IgD-negative memory B cell (primary cell): ENCODE measurements around the gene SRSF1. TPM values are rescaled to one million over a fixed set of nuclear protein-coding genes. Genes with fewer than 3 reads are reported as not detected.
"Not testable (repeated sequence)": the region's sequence is repeated elsewhere in the genome, so short reads cannot be mapped to it uniquely, and the experiment has no call there.

Experiments used
- H3K27ac Mint-ChIP-seq, 3 donors: one replicate each; pipeline ENCODE4 v1.8.0; 2020 to 2022; ENCODE audit warnings: mild to moderate bottlenecking in 3 of 3, mixed read lengths in 3 of 3, moderate library complexity in 1 of 3
- H3K27me3 Mint-ChIP-seq: one replicate; pipeline ENCODE4 v1.8.0; 2021; ENCODE audit warnings: mixed read lengths
- H3K36me3 Mint-ChIP-seq: one replicate; pipeline ENCODE4 v1.8.0; 2020; ENCODE audit warnings: mild to moderate bottlenecking, mixed read lengths
- H3K4me1 Mint-ChIP-seq, 3 donors: one replicate each; pipeline ENCODE4 v1.8.0; 2020 to 2022; ENCODE audit warnings: mixed read lengths in 3 of 3, mild to moderate bottlenecking in 1 of 3
- H3K4me3 Mint-ChIP-seq, 4 donors: one replicate each; pipeline ENCODE4 v1.8.0; 2020 to 2022; ENCODE audit warnings: mild to moderate bottlenecking in 4 of 4, mixed read lengths in 4 of 4, moderate library complexity in 3 of 4
- H3K9me3 Mint-ChIP-seq, 3 donors: one replicate each; pipeline ENCODE4 v1.8.0; 2020 to 2021; ENCODE audit warnings: mixed read lengths in 3 of 3, mild to moderate bottlenecking in 1 of 3
- polyA plus RNA-seq: library from polyadenylated mRNA; unstranded; fragments of 300-500 nt; fragmentation: Illumina TruSeq; gene quantifications from one replicate; pipeline ENCODE4 v1.2.3, GENCODE V29; 2021

The SRSF1 gene
- polyA plus RNA-seq, 1 donor from 2014 or later, result 57.3 TPM

- Mint-ChIP-seq H3K9me3 (no peaks in the 10 kb centered on the region), H3K27ac (peak within 1 kb of the TSS; percentile 88 to 96 (median 91)), H3K4me3 (peak within 1 kb of the TSS; percentile 89 to 97 (median 93)), H3K4me1 (peaks cover 31 to 47% (median 34%) of the 10 kb centered on the region in 3 donors), H3K27me3 (no peaks in the 10 kb centered on the region), H3K36me3 (peaks cover 2% of the 10 kb centered on the region)
Observed at GRCh38 chr17:57987581-57988300, 19.3 kb downstream of the SRSF1 start, which contains the start of gene VEZF1. Gene VEZF1, minus strand, starts transcription at chr17:57988254. Its CDS starts 143 bp downstream, at chr17:57988111.

GRCh38 chr17:57986841-57987580, 20.0 kb downstream of the SRSF1 start:
- peak overlapping the region; percentile 84 to 91 (median 86) for H3K27ac Mint-ChIP-seq

GRCh38 chr17:57985675-57985974, 21.4 kb downstream of the SRSF1 start:
- H3K4me3 Mint-ChIP-seq, result peak overlapping the region in 2 of 4 donors; percentile 22 to 91
- peaks cover 2% of the 10 kb centered on the region for H3K36me3 Mint-ChIP-seq
- peaks cover 32 to 52% (median 41%) of the 10 kb centered on the region in 3 donors for H3K4me1 Mint-ChIP-seq
- H3K27ac Mint-ChIP-seq, result peak overlapping the region in 1 of 3 donors; percentile 65
- H3K9me3 Mint-ChIP-seq, result no peaks in the 10 kb centered on the region
- no peaks in the 10 kb centered on the region for H3K27me3 Mint-ChIP-seq

More at GRCh38 chr17:57986841-57987580, 20.0 kb downstream of the SRSF1 start:
- no peaks in the 10 kb centered on the region for H3K27me3 Mint-ChIP-seq
- H3K4me1 Mint-ChIP-seq, result peaks cover 27 to 48% (median 36%) of the 10 kb centered on the region in 3 donors
- H3K4me3 Mint-ChIP-seq, result peak overlapping the region; percentile 89 to 95 (median 92)
- H3K9me3 Mint-ChIP-seq, result no peaks in the 10 kb centered on the region
- H3K36me3 Mint-ChIP-seq, result peaks cover 2% of the 10 kb centered on the region

GRCh38 chr17:57984936-57985674, 21.9 kb downstream of the SRSF1 start:
- peak overlapping the region in 3 of 4 donors; percentile 5 to 91 (median 43) for H3K4me3 Mint-ChIP-seq
- no peaks in the 10 kb centered on the region for H3K27me3 Mint-ChIP-seq
- H3K27ac Mint-ChIP-seq, result peak overlapping the region in 1 of 3 donors; percentile 65
- H3K9me3 Mint-ChIP-seq, result no peaks in the 10 kb centered on the region
- H3K36me3 Mint-ChIP-seq, result peaks cover 2% of the 10 kb centered on the region
- H3K4me1 Mint-ChIP-seq, result peaks cover 32 to 52% (median 41%) of the 10 kb centered on the region in 3 donors

GRCh38 chr17:57984261-57984890, 22.7 kb downstream of the SRSF1 start:
- Mint-ChIP-seq H3K27me3 (no peaks in the 10 kb centered on the region), H3K9me3 (no peaks in the 10 kb centered on the region), H3K36me3 (peaks cover 2% of the 10 kb centered on the region), H3K4me1 (peaks cover 32 to 50% (median 37%) of the 10 kb centered on the region in 3 donors), H3K4me3 (peak overlapping the region in 3 of 4 donors; percentile 5 to 91 (median 56)), H3K27ac (peak overlapping the region in 1 of 3 donors; percentile 42)

GRCh38 chr17:57983446-57983845, 23.6 kb downstream of the SRSF1 start:
- Mint-ChIP-seq H3K4me3 (peak overlapping the region in 2 of 4 donors; percentile 16 to 60), H3K36me3 (peaks cover 2% of the 10 kb centered on the region), H3K27me3 (no peaks in the 10 kb centered on the region), H3K27ac (peak overlapping the region in 1 of 3 donors; percentile 69), H3K9me3 (no peaks in the 10 kb centered on the region), H3K4me1 (peaks cover 32 to 45% (median 34%) of the 10 kb centered on the region in 3 donors)

- no peaks in the 10 kb centered on the region for H3K27me3 Mint-ChIP-seq
- peaks cover 32 to 45% (median 34%) of the 10 kb centered on the region in 3 donors for H3K4me1 Mint-ChIP-seq
- H3K4me3 Mint-ChIP-seq, result peak overlapping the region in 1 of 4 donors; percentile 60
- no peaks in the 10 kb centered on the region for H3K9me3 Mint-ChIP-seq
- no peak overlapping the region for H3K27ac Mint-ChIP-seq
- H3K36me3 Mint-ChIP-seq, result peaks cover 3% of the 10 kb centered on the region
Observed at GRCh38 chr17:57982452-57983170, 24.4 kb downstream of the SRSF1 start.

GRCh38 chr17:57980522-57980921, 26.5 kb downstream of the SRSF1 start:
- Mint-ChIP-seq H3K27ac (no peak overlapping the region), H3K9me3 (no peaks in the 10 kb centered on the region), H3K4me1 (peaks cover 22 to 33% (median 23%) of the 10 kb centered on the region in 3 donors), H3K36me3 (peaks cover 5% of the 10 kb centered on the region), H3K27me3 (no peaks in the 10 kb centered on the region), H3K4me3 (no peak overlapping the region)

GRCh38 chr17:57979076-57979475, 28.0 kb downstream of the SRSF1 start:
- no peaks in the 10 kb centered on the region for H3K27me3 Mint-ChIP-seq
- peaks cover 11 to 19% (median 16%) of the 10 kb centered on the region in 3 donors for H3K4me1 Mint-ChIP-seq
- H3K4me3 Mint-ChIP-seq, result no peak overlapping the region
- peaks cover 5% of the 10 kb centered on the region for H3K36me3 Mint-ChIP-seq
- H3K9me3 Mint-ChIP-seq, result no peaks in the 10 kb centered on the region
- no peak overlapping the region for H3K27ac Mint-ChIP-seq

GRCh38 chr17:57976594-57976993, 30.5 kb downstream of the SRSF1 start:
- Mint-ChIP-seq H3K4me3 (no peak overlapping the region), H3K4me1 (peaks cover 1 to 2% (median 1%) of the 10 kb centered on the region in 3 donors), H3K9me3 (no peaks in the 10 kb centered on the region), H3K27ac (peak overlapping the region in 1 of 3 donors; percentile 2), H3K27me3 (no peaks in the 10 kb centered on the region), H3K36me3 (peaks cover 3% of the 10 kb centered on the region)

GRCh38 chr17:57975044-57975443, 32.0 kb downstream of the SRSF1 start:
- no peaks in the 10 kb centered on the region for H3K27me3 Mint-ChIP-seq
- no peak overlapping the region for H3K27ac Mint-ChIP-seq
- H3K4me3 Mint-ChIP-seq, result no peak overlapping the region
- H3K4me1 Mint-ChIP-seq, result no peaks in the 10 kb centered on the region
- peaks cover 3% of the 10 kb centered on the region for H3K36me3 Mint-ChIP-seq
- H3K9me3 Mint-ChIP-seq, result no peaks in the 10 kb centered on the region

- H3K4me3 Mint-ChIP-seq, H3K36me3 Mint-ChIP-seq, H3K27ac Mint-ChIP-seq, H3K9me3 Mint-ChIP-seq, H3K27me3 Mint-ChIP-seq, H3K4me1 Mint-ChIP-seq: not testable (repeated sequence)
Observed at GRCh38 chr17:57974053-57974824, 32.8 kb downstream of the SRSF1 start.

- H3K4me1 Mint-ChIP-seq, result peaks cover 0 to 2% (median 0%) of the 10 kb centered on the region in 3 donors
- no peaks in the 10 kb centered on the region for H3K9me3 Mint-ChIP-seq
- no peak overlapping the region for H3K27ac Mint-ChIP-seq
- H3K4me3 Mint-ChIP-seq, result no peak overlapping the region
- peaks cover 3% of the 10 kb centered on the region for H3K36me3 Mint-ChIP-seq
- H3K27me3 Mint-ChIP-seq, result peaks cover 5% of the 10 kb centered on the region
Observed at GRCh38 chr17:57972151-57972550, 34.9 kb downstream of the SRSF1 start.
